ENCODE data around the gene RAD51B. TPM values are rescaled to one million over a fixed set of nuclear protein-coding genes. Genes with fewer than 3 reads are reported as not detected.

The RAD51B gene
- total and polyA plus RNA-seq, 4 donors: 2.5 to 95.0 (median 9.6) TPM

DNA sequence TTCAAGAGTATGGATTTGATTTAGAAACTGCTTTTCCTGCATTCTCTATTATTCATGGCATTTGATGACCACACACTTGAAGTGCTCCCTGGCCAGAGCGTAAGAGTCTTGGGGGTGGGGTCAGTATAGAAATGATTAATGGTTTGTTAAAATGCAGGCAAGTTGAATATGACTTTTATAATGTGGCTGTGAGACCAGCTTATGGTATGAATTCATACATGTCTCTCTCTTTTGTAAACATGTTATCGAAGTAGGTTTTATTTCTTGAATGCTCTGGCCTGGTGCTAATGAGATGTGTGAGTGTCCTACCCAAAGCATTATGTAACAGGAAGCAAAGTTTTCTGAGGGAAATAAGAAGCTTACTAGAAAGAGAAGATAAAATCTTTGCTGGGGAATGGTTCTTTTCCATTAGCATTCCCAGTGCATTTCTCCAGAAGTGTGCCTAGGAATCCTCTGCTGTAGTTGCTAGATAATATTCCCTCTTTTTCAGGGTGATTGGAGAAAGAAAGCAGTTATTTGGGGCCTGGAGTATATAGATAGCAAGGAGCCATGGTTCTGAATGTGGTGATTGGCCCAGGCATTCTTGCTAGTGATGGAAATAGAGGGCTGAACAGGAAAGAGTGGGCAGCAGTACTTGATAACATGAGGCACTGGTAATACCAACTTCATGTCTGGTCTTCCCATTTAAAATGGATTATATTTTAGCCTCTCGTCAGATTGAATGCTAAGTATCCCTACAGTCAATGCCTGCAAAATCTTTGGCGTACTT lies 289.7 kb downstream of the RAD51B start:
- H3K9ac ChIP-seq (ENCODE audit: insufficient read depth in 1 of 2, low read length in 2 of 2): no peak overlapping the region
- no peak for TF ChIP-seq CTCF (IDR thresholded peaks at IDR 0.05; ENCODE audit: control extremely low read depth, extremely low read depth)
- no peak overlapping the region for H3K4me3 ChIP-seq
- ATAC-seq (ENCODE audit: insufficient read depth, low FRiP score): no peak
- 69 to 72% methylated on average over 4 of the region's 4 CpGs for WGBS, 2 donors
- no peak overlapping the region for H3K27ac ChIP-seq (ENCODE audit: low read depth in 1 of 2, low read length in 1 of 2)
- H3K27me3 ChIP-seq (ENCODE audit: control insufficient read depth in 3 of 3, insufficient read depth in 3 of 3, low read length in 2 of 3): no peaks in the 10 kb centered on the region
- no peaks in the 10 kb centered on the region for H3K9me3 ChIP-seq (ENCODE audit: control insufficient read depth in 4 of 4, insufficient read depth in 3 of 4, low read length in 3 of 4)
- DNase-seq: peak; percentile 33 to 85 (median 84)
- no peaks in the 10 kb centered on the region for H3K36me3 ChIP-seq (ENCODE audit: control insufficient read depth in 4 of 4, insufficient read depth in 4 of 4, low read length in 4 of 4)
- H3K4me1 ChIP-seq (ENCODE audit: control insufficient read depth in 5 of 5, insufficient read depth in 5 of 5, low read length in 5 of 5): peaks cover 0 to 80% (median 24%) of the 10 kb centered on the region in 5 donors

DNA sequence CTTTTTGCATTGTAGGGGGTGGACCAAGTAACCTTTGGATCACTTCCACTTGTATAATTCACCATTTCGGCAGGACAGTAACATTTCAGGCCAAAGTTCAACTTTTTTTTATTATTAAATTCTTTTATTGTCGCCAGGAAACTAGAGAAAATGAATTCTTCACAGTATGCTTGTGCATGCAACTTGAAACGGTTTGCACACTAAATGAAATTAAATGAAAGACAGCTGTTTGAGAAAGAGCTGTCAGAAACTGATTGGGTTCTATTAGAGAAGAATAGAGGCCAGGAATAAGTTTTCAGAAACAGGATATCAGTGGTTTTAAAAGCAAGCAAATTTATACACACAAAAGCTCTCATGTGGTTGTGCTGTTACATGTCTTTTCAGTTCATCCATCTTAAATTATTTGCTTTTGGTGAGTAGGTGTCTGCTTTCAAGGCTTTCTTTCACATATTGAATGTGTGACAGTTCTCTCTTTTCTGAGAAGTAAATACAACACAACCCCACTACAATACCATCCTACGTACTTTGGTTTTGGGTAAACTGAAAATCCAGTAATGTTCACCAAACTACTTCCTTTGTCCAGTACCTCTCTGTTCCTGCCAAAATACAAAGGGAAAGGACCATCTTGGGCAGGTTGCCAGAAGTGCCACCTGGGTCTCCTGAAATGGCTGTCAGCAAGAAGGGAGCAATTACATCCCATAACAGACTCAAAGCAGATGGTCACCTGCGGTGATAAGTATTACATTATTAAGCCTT lies 291.7 kb downstream of the RAD51B start:
- WGBS, 2 donors: 76% methylated on average over 5 of the region's 5 CpGs
- Histone ChIP-seq H3K27ac (ENCODE audit: low read depth in 1 of 2, low read length in 1 of 2) (no peak overlapping the region), H3K4me3 (no peak overlapping the region), H3K9ac (ENCODE audit: insufficient read depth in 1 of 2, low read length in 2 of 2) (no peak overlapping the region), H3K4me1 (ENCODE audit: control insufficient read depth in 5 of 5, insufficient read depth in 5 of 5, low read length in 5 of 5) (peaks cover 0 to 61% (median 17%) of the 10 kb centered on the region in 5 donors), H3K27me3 (ENCODE audit: control insufficient read depth in 3 of 3, insufficient read depth in 3 of 3, low read length in 2 of 3) (no peaks in the 10 kb centered on the region), H3K9me3 (ENCODE audit: control insufficient read depth in 4 of 4, insufficient read depth in 3 of 4, low read length in 3 of 4) (no peaks in the 10 kb centered on the region), H3K36me3 (ENCODE audit: control insufficient read depth in 4 of 4, insufficient read depth in 4 of 4, low read length in 4 of 4) (no peaks in the 10 kb centered on the region)
- ATAC-seq (ENCODE audit: insufficient read depth, low FRiP score) (no peak), DNase-seq (peak; percentile 38 to 92 (median 92))
- TF ChIP-seq CTCF (IDR thresholded peaks at IDR 0.05; ENCODE audit: control extremely low read depth, extremely low read depth): no peak

GRCh38 chr14:68111853-68112270 lies 292.3 kb downstream of the RAD51B start:
- no peak for TF ChIP-seq CTCF (IDR thresholded peaks at IDR 0.05; ENCODE audit: control extremely low read depth, extremely low read depth)
- Histone ChIP-seq H3K4me3 (no peak overlapping the region), H3K27ac (ENCODE audit: low read depth in 1 of 2, low read length in 1 of 2) (no peak overlapping the region), H3K4me1 (ENCODE audit: control insufficient read depth in 5 of 5, insufficient read depth in 5 of 5, low read length in 5 of 5) (peaks cover 0 to 55% (median 17%) of the 10 kb centered on the region in 5 donors), H3K27me3 (ENCODE audit: control insufficient read depth in 3 of 3, insufficient read depth in 3 of 3, low read length in 2 of 3) (no peaks in the 10 kb centered on the region), H3K9me3 (ENCODE audit: control insufficient read depth in 4 of 4, insufficient read depth in 3 of 4, low read length in 3 of 4) (no peaks in the 10 kb centered on the region), H3K36me3 (ENCODE audit: control insufficient read depth in 4 of 4, insufficient read depth in 4 of 4, low read length in 4 of 4) (no peaks in the 10 kb centered on the region), H3K9ac (ENCODE audit: insufficient read depth in 1 of 2, low read length in 2 of 2) (no peak overlapping the region)
- ATAC-seq (ENCODE audit: insufficient read depth, low FRiP score): no peak
- DNase-seq: no peak
- 90 to 93% methylated on average over 2 of the region's 2 CpGs for WGBS, 2 donors
